Omental fat pad (tissue), 4 donors: Measurements from ENCODE around the gene ROBO1. TPM values are rescaled to one million over a fixed set of nuclear protein-coding genes. Genes with fewer than 3 reads are reported as not detected.

Experiments
- ATAC-seq: fragments of 150-250 bp; one replicate; pipeline ENCODE4 v1.9.1; 2016; ENCODE audit warnings: mild to moderate bottlenecking, moderate library complexity; ENCODE audit not compliant: low FRiP score
- DNase-seq: peaks from one replicate; pipeline ENCODE4 v3.0.0-alpha.2; 2019; ENCODE audit warnings: low spot score
- total RNA-seq, 4 donors: library from RNA; depleted of rRNA; stranded (reverse); fragments of >200 nt; gene quantifications; one replicate each; pipeline ENCODE4 v1.1.0, GENCODE V29; 2016
- TF ChIP-seq, protein P1 (sequence below), 3 donors: fragments of 450-650 bp; IDR thresholded peaks; one replicate each; pipeline ENCODE4 v1.5.1; 2016 to 2017; ENCODE audit warnings: antibody characterized with exemption in 3 of 3, mild to moderate bottlenecking in 3 of 3, moderate library complexity in 2 of 3

The ROBO1 gene
- total RNA-seq, 4 donors from 2014 or later: 13.7 to 34.2 (median 21.0) TPM

DNA sequence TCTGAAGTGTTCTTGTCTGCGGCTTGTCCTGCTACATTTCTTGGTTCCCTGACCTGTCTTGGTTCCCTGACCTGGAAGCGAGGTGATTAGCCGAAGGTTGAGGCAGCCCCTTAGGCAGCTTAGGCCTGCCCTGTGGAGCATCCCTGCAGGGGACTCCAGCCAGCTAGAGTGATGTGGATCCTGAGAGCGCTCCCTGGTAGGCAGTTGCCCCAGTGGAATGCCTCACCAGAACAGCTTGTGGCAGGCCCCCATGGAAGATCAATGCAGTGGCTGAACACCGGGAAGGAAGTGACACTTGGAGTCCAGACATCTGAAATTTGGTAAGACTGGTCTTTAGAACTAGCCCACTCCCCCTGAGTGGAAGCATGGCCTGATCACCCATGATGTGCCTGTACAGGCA lies 5.5 kb upstream of the ROBO1 start:
- TF ChIP-seq, protein P1, sequence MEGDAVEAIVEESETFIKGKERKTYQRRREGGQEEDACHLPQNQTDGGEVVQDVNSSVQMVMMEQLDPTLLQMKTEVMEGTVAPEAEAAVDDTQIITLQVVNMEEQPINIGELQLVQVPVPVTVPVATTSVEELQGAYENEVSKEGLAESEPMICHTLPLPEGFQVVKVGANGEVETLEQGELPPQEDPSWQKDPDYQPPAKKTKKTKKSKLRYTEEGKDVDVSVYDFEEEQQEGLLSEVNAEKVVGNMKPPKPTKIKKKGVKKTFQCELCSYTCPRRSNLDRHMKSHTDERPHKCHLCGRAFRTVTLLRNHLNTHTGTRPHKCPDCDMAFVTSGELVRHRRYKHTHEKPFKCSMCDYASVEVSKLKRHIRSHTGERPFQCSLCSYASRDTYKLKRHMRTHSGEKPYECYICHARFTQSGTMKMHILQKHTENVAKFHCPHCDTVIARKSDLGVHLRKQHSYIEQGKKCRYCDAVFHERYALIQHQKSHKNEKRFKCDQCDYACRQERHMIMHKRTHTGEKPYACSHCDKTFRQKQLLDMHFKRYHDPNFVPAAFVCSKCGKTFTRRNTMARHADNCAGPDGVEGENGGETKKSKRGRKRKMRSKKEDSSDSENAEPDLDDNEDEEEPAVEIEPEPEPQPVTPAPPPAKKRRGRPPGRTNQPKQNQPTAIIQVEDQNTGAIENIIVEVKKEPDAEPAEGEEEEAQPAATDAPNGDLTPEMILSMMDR (IDR thresholded peaks at IDR 0.05): no peak
- no peak for DNase-seq
- ATAC-seq: no peak

- TF ChIP-seq, protein P1 (IDR thresholded peaks at IDR 0.05): no peak
- DNase-seq (no peak), ATAC-seq (no peak)
These were observed 1.4 kb upstream of the ROBO1 start for GRCh38 chr3:79769229-79769628.

GRCh38 chr3:79767194-79767904 lies 449 bp downstream of the ROBO1 start:
- DNase-seq: no peak
- TF ChIP-seq, protein P1 (IDR thresholded peaks at IDR 0.05): no peak
- ATAC-seq: no peak

- ATAC-seq (no peak), DNase-seq (no peak)
- TF ChIP-seq, protein P1 (IDR thresholded peaks at IDR 0.05): no peak
These were observed 1.2 kb downstream of the ROBO1 start for GRCh38 chr3:79766496-79767193.

- DNase-seq (no peak), ATAC-seq (no peak)
- TF ChIP-seq, protein P1 (IDR thresholded peaks at IDR 0.05): no peak
These were observed 1.9 kb downstream of the ROBO1 start for GRCh38 chr3:79765911-79766310.

DNA sequence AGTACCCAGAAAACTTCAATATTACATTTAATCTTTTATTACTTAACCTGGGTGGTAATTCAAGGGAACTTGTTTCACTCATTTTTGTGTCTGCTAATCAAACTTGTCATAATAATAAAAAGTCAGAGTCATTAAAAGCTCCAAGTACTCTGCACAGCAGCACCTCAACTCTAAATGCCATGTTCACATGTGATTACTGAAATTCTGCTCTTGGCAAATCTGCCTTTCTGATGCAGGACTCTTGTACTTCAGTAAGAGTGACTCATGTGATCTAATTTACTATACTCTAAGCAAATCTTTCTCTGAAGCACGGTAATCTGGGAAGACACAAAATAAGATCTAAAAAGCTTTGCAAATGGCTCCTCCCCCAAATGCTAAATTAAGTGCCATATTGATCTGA lies 6.4 kb downstream of the ROBO1 start:
- TF ChIP-seq, protein P1 (IDR thresholded peaks at IDR 0.05): no peak
- no peak for DNase-seq
- no peak for ATAC-seq

DNA sequence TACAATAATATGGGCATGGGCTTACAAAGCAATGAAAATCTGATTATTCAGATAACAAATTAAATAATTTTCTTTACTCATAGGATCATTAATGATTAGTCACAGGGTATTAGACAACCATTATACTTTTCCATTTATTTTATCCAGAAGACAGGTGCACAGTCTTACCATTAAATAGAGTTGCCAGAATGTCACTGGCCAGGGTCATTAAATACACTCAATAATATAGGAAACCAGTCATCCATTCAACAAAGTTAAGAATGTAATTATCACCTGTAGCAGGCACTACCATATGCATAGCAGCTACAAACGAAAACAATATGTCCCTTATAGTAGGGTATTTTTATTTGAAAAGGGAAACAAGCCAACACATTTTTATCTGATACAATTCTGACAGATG lies 16.1 kb downstream of the ROBO1 start:
- ATAC-seq: no peak
- TF ChIP-seq, protein P1 (IDR thresholded peaks at IDR 0.05): no peak
- no peak for DNase-seq
